Tibial nerve (tissue), 4 donors: ENCODE data around the gene ATRX. TPM values are rescaled to one million over a fixed set of nuclear protein-coding genes. Genes with fewer than 3 reads are reported as not detected.

ENCODE experiments used
- DNase-seq, 2 donors: peaks; one replicate each; pipeline ENCODE4 v3.0.0-alpha.2; 2019; ENCODE audit warnings: low spot score in 2 of 2
- H3K27ac ChIP-seq, 4 donors: fragments of 200-600 bp; sonication (generic) in 3 of 4; one replicate each; pipeline ENCODE4 v1.5.1; 2017 to 2019; ENCODE audit warnings: mild to moderate bottlenecking in 1 of 4
- H3K27me3 ChIP-seq, 2 donors: fragments of 200-600 bp; sonication (generic) in 1 of 2; one replicate each; pipeline versions ENCODE4 v1.5.1 to v1.6.0; 2017 to 2019
- H3K36me3 ChIP-seq, 3 donors: fragments of 200-600 bp; sonication (generic); one replicate each; pipeline ENCODE4 v1.5.1; 2018 to 2019
- H3K4me1 ChIP-seq, 4 donors: fragments of 200-600 bp; sonication (generic) in 3 of 4; one replicate each; pipeline ENCODE4 v1.5.1; 2017 to 2019
- H3K4me3 ChIP-seq, 4 donors: fragments of 200-600 bp; sonication (generic) in 3 of 4; one replicate each; pipeline ENCODE4 v1.5.1; 2017 to 2019; ENCODE audit warnings: mild to moderate bottlenecking in 1 of 4, moderate library complexity in 1 of 4
- H3K9me3 ChIP-seq, 4 donors: fragments of 200-600 bp; sonication (generic) in 3 of 4; one replicate each; pipeline ENCODE4 v1.5.1; 2017 to 2019
- CTCF ChIP-seq, 5 experiments: fragments of 200-600 bp in 3 of 5; fragments of 450-650 bp in 2 of 5; sonication (generic) in 3 of 5; IDR thresholded peaks; one replicate each; pipeline ENCODE4 v1.5.1; 2016 to 2019; ENCODE audit warnings: antibody characterized with exemption in 5 of 5, mild to moderate bottlenecking in 3 of 5, moderate library complexity in 2 of 5
- EP300 ChIP-seq, 2 donors: sonication (generic); formaldehyde crosslinking; IDR thresholded peaks; one replicate each; pipeline ENCODE4 v1.6.1; 2017; ENCODE audit warnings: antibody characterized with exemption in 2 of 2, mild to moderate bottlenecking in 1 of 2
- POLR2A ChIP-seq, 2 donors: fragments of 450-650 bp; IDR thresholded peaks; one replicate each; pipeline ENCODE4 v1.6.1; 2017; ENCODE audit warnings: antibody characterized with exemption in 2 of 2, mild to moderate bottlenecking in 2 of 2, moderate library complexity in 2 of 2
- WGBS, 2 donors: methylation state at CpG; one replicate each; pipeline ENCODE4 v1.1.5; 2018; 5-methylcytosine and 5-hydroxymethylcytosine counted together
- total RNA-seq, 4 donors: library from RNA; depleted of rRNA; stranded (reverse); fragments of >200 nt; gene quantifications; one replicate each; pipeline ENCODE4 v1.1.0, GENCODE V29; 2016

ATRX gene
- total RNA-seq, 4 donors from 2014 or later, result 78.1 to 96.4 (median 89.6) TPM

- TF ChIP-seq EP300 (IDR thresholded peaks at IDR 0.05), result no peak
- TF ChIP-seq POLR2A (IDR thresholded peaks at IDR 0.05), result no peak
- no peak for TF ChIP-seq CTCF (IDR thresholded peaks at IDR 0.05)
- DNase-seq, result no peak
- Histone ChIP-seq H3K27me3 (no peaks in the 10 kb centered on the region), H3K4me3 (no peak overlapping the region), H3K36me3 (no peaks in the 10 kb centered on the region), H3K27ac (no peak overlapping the region), H3K9me3 (no peaks in the 10 kb centered on the region), H3K4me1 (no peaks in the 10 kb centered on the region)
- WGBS, 2 donors, result 95 to 100% methylated on average over 1 of the region's 1 CpG
These were observed 9.1 kb upstream of the ATRX start for GRCh38 chrX:77795124-77795523.

- Histone ChIP-seq H3K4me1 (no peaks in the 10 kb centered on the region), H3K9me3 (no peaks in the 10 kb centered on the region), H3K36me3 (no peaks in the 10 kb centered on the region), H3K4me3 (no peak overlapping the region), H3K27me3 (no peaks in the 10 kb centered on the region), H3K27ac (no peak overlapping the region)
- 86 to 92% methylated on average over 4 to 6 of the region's 6 CpGs for WGBS, 2 donors
- DNase-seq, result no peak
- TF ChIP-seq CTCF (IDR thresholded peaks at IDR 0.05), result no peak
- TF ChIP-seq POLR2A (IDR thresholded peaks at IDR 0.05), result no peak
- no peak for TF ChIP-seq EP300 (IDR thresholded peaks at IDR 0.05)
These were observed 7.9 kb upstream of the ATRX start for GRCh38 chrX:77793946-77794345.

GRCh38 chrX:77788050-77788449, 2.0 kb upstream of the ATRX start:
- WGBS, 2 donors, result 39 to 54% methylated on average over 2 of the region's 2 CpGs
- no peak for TF ChIP-seq EP300 (IDR thresholded peaks at IDR 0.05)
- TF ChIP-seq CTCF (IDR thresholded peaks at IDR 0.05), result no peak
- TF ChIP-seq POLR2A (IDR thresholded peaks at IDR 0.05), result no peak
- peaks cover 0 to 6% (median 2%) of the 10 kb centered on the region in 4 donors for H3K4me1 ChIP-seq
- H3K36me3 ChIP-seq, result no peaks in the 10 kb centered on the region
- peak overlapping the region; percentile 4 to 40 (median 20) for H3K4me3 ChIP-seq
- no peaks in the 10 kb centered on the region for H3K9me3 ChIP-seq
- no peaks in the 10 kb centered on the region for H3K27me3 ChIP-seq
- peak in 1 of 2 donors; percentile 21 for DNase-seq
- peak overlapping the region in 3 of 4 donors; percentile 26 to 93 (median 63) for H3K27ac ChIP-seq

- TF ChIP-seq POLR2A (IDR thresholded peaks at IDR 0.05) (no peak), EP300 (IDR thresholded peaks at IDR 0.05) (no peak), CTCF (IDR thresholded peaks at IDR 0.05) (no peak)
- H3K4me3 ChIP-seq, result peak overlapping the region; percentile 13 to 70 (median 61)
- H3K36me3 ChIP-seq, result no peaks in the 10 kb centered on the region
- no peaks in the 10 kb centered on the region for H3K27me3 ChIP-seq
- peak overlapping the region; percentile 90 to 95 (median 92) for H3K27ac ChIP-seq
- H3K9me3 ChIP-seq, result no peaks in the 10 kb centered on the region
- H3K4me1 ChIP-seq, result peaks cover 0 to 12% (median 2%) of the 10 kb centered on the region in 4 donors
- 23 to 52% methylated on average over 5 of the region's 5 CpGs for WGBS, 2 donors
- no peak for DNase-seq
These were observed 307 bp upstream of the ATRX start for GRCh38 chrX:77786365-77786680.

GRCh38 chrX:77779695-77780094, 6.3 kb downstream of the ATRX start:
- DNase-seq, result no peak
- H3K27me3 ChIP-seq, result no peaks in the 10 kb centered on the region
- peaks cover 0 to 14% (median 0%) of the 10 kb centered on the region in 4 donors for H3K4me1 ChIP-seq
- H3K9me3 ChIP-seq, result no peaks in the 10 kb centered on the region
- TF ChIP-seq POLR2A (IDR thresholded peaks at IDR 0.05), result no peak
- TF ChIP-seq CTCF (IDR thresholded peaks at IDR 0.05), result no peak
- no peak for TF ChIP-seq EP300 (IDR thresholded peaks at IDR 0.05)
- no peak overlapping the region for H3K27ac ChIP-seq
- no peak overlapping the region for H3K4me3 ChIP-seq
- no peaks in the 10 kb centered on the region for H3K36me3 ChIP-seq
- WGBS, 2 donors, result 45 to 80% methylated on average over 3 of the region's 3 CpGs
